Sigmoid colon (tissue), 7 donors: ENCODE data around the gene GATA2. TPM values are rescaled to one million over a fixed set of nuclear protein-coding genes. Genes with fewer than 3 reads are reported as not detected.
A peak's percentile ranks its signal among the peaks of the same experiment; 100 is the strongest.

Experiments used
- DNase-seq: peaks from one replicate; pipeline ENCODE4 v3.0.0-alpha.2; 2019
- H3K27ac ChIP-seq, 4 donors: fragments of 200-600 bp; sonication (generic); one replicate each; pipeline ENCODE4 v1.5.1; 2016 to 2019; ENCODE audit warnings: mild to moderate bottlenecking in 1 of 4
- H3K27me3 ChIP-seq, 3 donors: fragments of 200-600 bp; sonication (generic); one replicate each; pipeline ENCODE4 v1.5.1; 2019; ENCODE audit warnings: mild to moderate bottlenecking in 1 of 3
- H3K36me3 ChIP-seq, 4 donors: fragments of 200-600 bp; sonication (generic); one replicate each; pipeline ENCODE4 v1.5.1; 2016 to 2019
- H3K4me1 ChIP-seq, 4 donors: fragments of 200-600 bp; sonication (generic); one replicate each; pipeline ENCODE4 v1.5.1; 2017 to 2019
- H3K4me3 ChIP-seq, 4 donors: fragments of 200-600 bp; sonication (generic); one replicate each; pipeline ENCODE4 v1.5.1; 2017 to 2019; ENCODE audit warnings: mild to moderate bottlenecking in 2 of 4, moderate library complexity in 1 of 4
- H3K9me3 ChIP-seq, 4 donors: fragments of 200-600 bp in 3 of 4; sonication (generic) in 3 of 4; one replicate each; pipeline versions ENCODE4 v1.5.1 to v1.6.1; 2013 to 2019
- EP300 ChIP-seq, 4 donors: sonication (generic); formaldehyde crosslinking; IDR thresholded peaks; one replicate each; pipeline ENCODE4 v1.6.1; 2017; ENCODE audit warnings: antibody characterized with exemption in 4 of 4
- POLR2A ChIP-seq, 2 donors: fragments of 450-650 bp; IDR thresholded peaks; one replicate each; pipeline ENCODE4 v1.6.1; 2016; ENCODE audit warnings: antibody characterized with exemption in 2 of 2, mild to moderate bottlenecking in 2 of 2, moderate library complexity in 2 of 2
- POLR2AphosphoS5 ChIP-seq, 4 donors: sonication (generic); formaldehyde crosslinking; IDR thresholded peaks; one replicate each; pipeline ENCODE4 v1.6.1; 2017; ENCODE audit warnings: antibody characterized with exemption in 4 of 4
- WGBS, 2 donors: extraction: QIAGEN DNeasy Blood & Tissue Kit; methylation state at CpG; one replicate each; pipeline ENCODE4 v1.1.7; 2013; 5-methylcytosine and 5-hydroxymethylcytosine counted together
- intact Hi-C: fragments of 100-400 bp; cut with DNase I; formaldehyde crosslinking; loops from one replicate; pipeline ENCODE4 v1.15.1; 2023
- polyA plus RNA-seq, 3 donors: library from polyadenylated mRNA; stranded (reverse); fragments of 200-250 nt; gene quantifications; one replicate each; pipeline ENCODE4 v1.2.3, GENCODE V29; 2013
- total RNA-seq, 4 donors: library from RNA; depleted of rRNA; stranded (reverse); fragments of >200 nt; gene quantifications; one replicate each; pipeline ENCODE4 v1.1.0, GENCODE V29; 2016
- TF ChIP-seq, protein P1 (sequence below), 4 experiments: fragments of 450-650 bp in 3 of 4; fragments of 200-600 bp in 1 of 4; IDR thresholded peaks; one replicate each; pipeline ENCODE4 v1.5.1; 2016 to 2019; ENCODE audit warnings: antibody characterized with exemption in 4 of 4, mild to moderate bottlenecking in 3 of 4, moderate library complexity in 2 of 4
- donor health status: healthy with polysubstance abuse.
- donor health status: Bipolar disorder and iron deficiency.
- donor health status: healthy.

Gene GATA2
- total and polyA plus RNA-seq, 7 donors, result 0.46 to 6.6 (median 3.5) TPM

DNA sequence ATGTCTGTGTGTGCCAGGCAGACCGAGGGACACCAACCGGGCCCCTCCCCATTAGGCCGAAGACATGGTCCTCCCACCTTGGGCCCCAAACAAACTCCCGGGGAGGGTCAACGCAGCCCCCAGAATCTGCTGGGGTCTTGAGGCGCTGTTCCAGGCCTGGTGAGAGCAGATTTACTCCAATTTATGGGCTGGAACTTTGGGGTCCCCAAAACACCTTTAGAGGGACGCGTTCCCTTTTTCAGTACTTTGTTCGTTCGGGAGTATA, 2.4 kb downstream of the GATA2 start:
- peaks cover 0 to 73% (median 63%) of the 10 kb centered on the region in 4 donors for H3K4me1 ChIP-seq
- peaks cover 77 to 100% (median 100%) of the 10 kb centered on the region in 3 donors for H3K27me3 ChIP-seq
- no peaks in the 10 kb centered on the region for H3K36me3 ChIP-seq
- H3K4me3 ChIP-seq, result peak overlapping the region in 2 of 4 donors; percentile 54 to 58
- no peak overlapping the region for H3K27ac ChIP-seq
- TF ChIP-seq POLR2A (IDR thresholded peaks at IDR 0.05), result no peak
- no peak for TF ChIP-seq EP300 (IDR thresholded peaks at IDR 0.05)
- TF ChIP-seq, protein P1, sequence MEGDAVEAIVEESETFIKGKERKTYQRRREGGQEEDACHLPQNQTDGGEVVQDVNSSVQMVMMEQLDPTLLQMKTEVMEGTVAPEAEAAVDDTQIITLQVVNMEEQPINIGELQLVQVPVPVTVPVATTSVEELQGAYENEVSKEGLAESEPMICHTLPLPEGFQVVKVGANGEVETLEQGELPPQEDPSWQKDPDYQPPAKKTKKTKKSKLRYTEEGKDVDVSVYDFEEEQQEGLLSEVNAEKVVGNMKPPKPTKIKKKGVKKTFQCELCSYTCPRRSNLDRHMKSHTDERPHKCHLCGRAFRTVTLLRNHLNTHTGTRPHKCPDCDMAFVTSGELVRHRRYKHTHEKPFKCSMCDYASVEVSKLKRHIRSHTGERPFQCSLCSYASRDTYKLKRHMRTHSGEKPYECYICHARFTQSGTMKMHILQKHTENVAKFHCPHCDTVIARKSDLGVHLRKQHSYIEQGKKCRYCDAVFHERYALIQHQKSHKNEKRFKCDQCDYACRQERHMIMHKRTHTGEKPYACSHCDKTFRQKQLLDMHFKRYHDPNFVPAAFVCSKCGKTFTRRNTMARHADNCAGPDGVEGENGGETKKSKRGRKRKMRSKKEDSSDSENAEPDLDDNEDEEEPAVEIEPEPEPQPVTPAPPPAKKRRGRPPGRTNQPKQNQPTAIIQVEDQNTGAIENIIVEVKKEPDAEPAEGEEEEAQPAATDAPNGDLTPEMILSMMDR (IDR thresholded peaks at IDR 0.05), result no peak
- no peak for TF ChIP-seq POLR2AphosphoS5 (IDR thresholded peaks at IDR 0.05)
- no peaks in the 10 kb centered on the region for H3K9me3 ChIP-seq
- 12 to 18% methylated on average over 10 of the region's 10 CpGs for WGBS, 2 donors
- DNase-seq, result no peak
- intact Hi-C loops, result no loop called here

DNA sequence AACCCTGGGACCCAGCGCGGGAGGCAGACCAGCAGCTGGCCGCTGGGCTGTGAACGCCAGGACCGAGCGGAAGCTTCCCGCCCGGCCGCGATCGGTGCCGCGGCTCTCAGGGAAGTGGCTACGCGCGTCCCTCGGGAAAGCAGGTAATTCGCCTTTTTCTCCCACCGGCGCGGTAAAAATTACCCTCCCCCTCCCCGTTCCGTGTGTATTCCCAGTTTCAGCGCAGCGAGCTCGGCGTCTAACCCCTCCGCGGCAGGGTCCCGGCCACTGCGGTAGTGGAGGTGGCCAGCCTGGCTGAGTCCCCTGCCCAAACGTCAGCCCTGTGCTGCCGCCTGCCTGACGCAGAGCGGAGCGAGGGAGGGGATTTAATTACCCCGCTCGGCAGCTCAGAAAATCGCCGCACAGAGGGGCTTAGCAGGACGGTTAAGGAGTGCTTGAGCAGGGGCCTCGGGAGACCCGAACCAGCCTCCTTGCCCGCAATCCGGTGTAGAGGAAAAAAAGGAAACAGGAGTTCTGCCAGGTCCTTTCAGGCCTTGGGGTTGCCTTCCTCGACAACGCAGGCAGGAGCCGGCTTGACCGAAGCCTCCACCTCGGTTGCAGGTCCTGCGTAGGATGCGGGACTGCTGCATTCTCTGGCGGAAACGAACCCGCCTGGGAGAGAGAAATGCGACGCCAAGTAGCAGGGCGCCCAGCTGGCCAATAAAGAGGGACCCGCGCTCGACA, 2.9 kb downstream of the GATA2 start:
- Histone ChIP-seq H3K4me3 (peak overlapping the region; percentile 3 to 58 (median 48)), H3K9me3 (no peaks in the 10 kb centered on the region), H3K27ac (peak overlapping the region in 3 of 4 donors; percentile 50 to 75 (median 55)), H3K27me3 (peaks cover 82 to 100% (median 100%) of the 10 kb centered on the region in 3 donors), H3K4me1 (peaks cover 0 to 73% (median 63%) of the 10 kb centered on the region in 4 donors), H3K36me3 (no peaks in the 10 kb centered on the region)
- 1 to 2% methylated on average over 61 of the region's 61 CpGs for WGBS, 2 donors
- DNase-seq, result peak; percentile 62
- TF ChIP-seq POLR2AphosphoS5 (IDR thresholded peaks at IDR 0.05), result peak in 1 of 4 donors; percentile 24
- no peak for TF ChIP-seq EP300 (IDR thresholded peaks at IDR 0.05)
- TF ChIP-seq POLR2A (IDR thresholded peaks at IDR 0.05), result no peak
- intact Hi-C loops, result no loop called here

DNA sequence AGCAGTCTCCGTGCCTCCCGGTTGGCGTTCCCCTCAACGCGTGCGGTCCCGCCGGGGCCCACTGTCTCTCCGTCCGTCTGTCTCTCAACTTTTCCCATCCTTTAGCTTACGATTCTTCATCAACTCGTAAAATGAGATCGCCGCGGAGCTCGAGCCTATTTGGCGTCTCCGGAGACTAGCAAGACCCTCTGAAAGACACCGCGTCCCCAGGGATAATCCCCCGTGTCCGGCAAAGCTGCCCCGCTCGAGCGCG, 3.4 kb downstream of the GATA2 start:
- peak overlapping the region; percentile 33 to 75 (median 52) for H3K27ac ChIP-seq
- 0 to 1% methylated on average over 26 of the region's 26 CpGs for WGBS, 2 donors
- no peaks in the 10 kb centered on the region for H3K9me3 ChIP-seq
- H3K4me3 ChIP-seq, result peak overlapping the region; percentile 3 to 58 (median 48)
- H3K4me1 ChIP-seq, result peaks cover 0 to 73% (median 63%) of the 10 kb centered on the region in 4 donors
- no peak for TF ChIP-seq EP300 (IDR thresholded peaks at IDR 0.05)
- TF ChIP-seq, protein P1 (IDR thresholded peaks at IDR 0.05), result no peak
- TF ChIP-seq POLR2A (IDR thresholded peaks at IDR 0.05), result no peak
- TF ChIP-seq POLR2AphosphoS5 (IDR thresholded peaks at IDR 0.05), result no peak
- intact Hi-C loops, result no loop called here
- DNase-seq, result peak; percentile 60
- peaks cover 85 to 100% (median 100%) of the 10 kb centered on the region in 3 donors for H3K27me3 ChIP-seq
- no peaks in the 10 kb centered on the region for H3K36me3 ChIP-seq

DNA sequence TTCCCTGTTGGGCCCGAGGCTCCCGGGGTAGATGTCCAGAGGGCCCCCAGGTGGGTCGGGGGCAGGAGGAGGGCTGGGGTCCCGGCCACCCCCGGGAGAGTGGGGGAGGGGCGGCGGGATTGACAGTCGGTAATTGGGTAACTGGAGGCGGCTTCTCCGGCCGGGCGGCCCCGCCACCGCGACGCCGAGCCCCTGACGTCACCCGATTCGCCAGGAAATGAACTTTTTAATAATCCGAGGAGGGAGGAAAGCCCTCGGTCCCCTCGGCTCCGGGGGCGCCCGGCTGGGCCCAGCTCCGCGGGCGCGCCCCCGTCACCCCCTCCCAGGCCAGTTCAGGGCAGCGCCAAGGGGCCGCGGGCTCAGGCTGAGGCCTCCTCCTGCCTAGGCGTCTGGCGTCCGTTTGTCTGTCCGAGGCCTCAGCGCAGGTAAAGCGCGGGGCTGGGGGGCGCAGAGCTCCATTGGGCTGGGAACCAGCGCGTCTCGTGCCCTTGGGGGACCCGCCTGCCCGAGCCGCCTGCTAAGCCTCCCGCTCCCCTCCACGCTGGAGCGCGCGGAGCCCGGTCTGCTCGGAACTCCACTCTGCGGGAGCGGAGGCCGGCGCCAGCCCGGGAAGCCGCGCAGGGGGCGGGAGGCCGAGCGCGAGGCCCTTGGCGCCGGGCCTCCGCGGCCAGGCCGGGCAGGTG, 3.9 kb downstream of the GATA2 start:
- Histone ChIP-seq H3K27me3 (peaks cover 86 to 100% (median 99%) of the 10 kb centered on the region in 3 donors), H3K4me1 (peaks cover 0 to 73% (median 63%) of the 10 kb centered on the region in 4 donors), H3K36me3 (no peaks in the 10 kb centered on the region), H3K4me3 (peak overlapping the region; percentile 11 to 58 (median 48)), H3K9me3 (no peaks in the 10 kb centered on the region), H3K27ac (peak overlapping the region; percentile 33 to 75 (median 52))
- WGBS, 2 donors, result 1% methylated on average over 71 of the region's 71 CpGs
- intact Hi-C loops, result no loop called here
- TF ChIP-seq EP300 (IDR thresholded peaks at IDR 0.05), result no peak
- TF ChIP-seq POLR2AphosphoS5 (IDR thresholded peaks at IDR 0.05), result peak in 3 of 4 donors; percentile 19 to 34 (median 27)
- peak; percentile 67 for DNase-seq

DNA sequence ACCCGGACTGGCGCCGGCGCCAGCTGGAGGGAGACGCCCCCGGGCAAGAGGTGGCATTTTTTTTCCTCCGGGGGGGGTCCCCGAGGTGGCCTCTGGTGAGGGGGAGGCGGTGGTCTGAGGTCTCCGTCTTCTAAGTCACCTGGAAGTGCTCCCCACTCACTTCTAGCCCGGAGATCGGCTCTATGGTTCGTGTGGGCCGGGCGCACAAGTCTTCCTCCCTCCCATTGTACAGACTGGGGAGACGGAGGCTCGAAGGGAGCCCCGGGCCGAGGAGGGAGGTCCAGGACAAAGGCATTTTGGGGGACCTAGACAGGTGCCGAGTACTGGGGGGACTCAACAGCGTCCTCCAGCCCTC, 4.4 kb downstream of the GATA2 start:
- H3K36me3 ChIP-seq, result no peaks in the 10 kb centered on the region
- TF ChIP-seq, protein P1 (IDR thresholded peaks at IDR 0.05), result no peak
- TF ChIP-seq EP300 (IDR thresholded peaks at IDR 0.05) (no peak), POLR2A (IDR thresholded peaks at IDR 0.05) (no peak), POLR2AphosphoS5 (IDR thresholded peaks at IDR 0.05) (no peak)
- WGBS, 2 donors, result 2% methylated on average over 21 of the region's 21 CpGs
- H3K4me1 ChIP-seq, result peaks cover 0 to 77% (median 64%) of the 10 kb centered on the region in 4 donors
- no peak for DNase-seq
- intact Hi-C loops, result no loop called here
- peak overlapping the region; percentile 33 to 75 (median 52) for H3K27ac ChIP-seq
- peaks cover 91 to 100% (median 99%) of the 10 kb centered on the region in 3 donors for H3K27me3 ChIP-seq
- no peaks in the 10 kb centered on the region for H3K9me3 ChIP-seq
- peak overlapping the region in 3 of 4 donors; percentile 42 to 58 (median 54) for H3K4me3 ChIP-seq
